Stimulated activated CD8-positive, alpha-beta memory T cell treated with anti-CD3 and anti-CD28 coated beads, Interleukin-15, amount 100 ng/mL, for 48 hours (primary cell): ENCODE results near the gene PLEKHM3.
"Not testable (repeated sequence)": the region's sequence is repeated elsewhere in the genome, so short reads cannot be mapped to it uniquely, and the experiment has no call there.

ENCODE experiments used
- DNase-seq, 2 donors: peaks; one replicate each; pipeline ENCODE4 v3.0.0-alpha.2; 2020; ENCODE audit warnings: low read depth in 2 of 2

PLEKHM3 gene

GRCh38 chr2:208037564-208038487, 12.5 kb upstream of the PLEKHM3 start:
- DNase-seq, result no peak

GRCh38 chr2:208036357-208036756, 11.0 kb upstream of the PLEKHM3 start:
- no peak for DNase-seq

GRCh38 chr2:208034503-208035140, 9.3 kb upstream of the PLEKHM3 start:
- no peak for DNase-seq

GRCh38 chr2:208033701-208034502, 8.6 kb upstream of the PLEKHM3 start:
- peak in 1 of 2 donors; percentile 17 for DNase-seq

- DNase-seq, result no peak
These were observed 6.3 kb upstream of the PLEKHM3 start for GRCh38 chr2:208031608-208032019.

- peak; percentile 30 to 44 for DNase-seq
These were observed 472 bp upstream of the PLEKHM3 start for GRCh38 chr2:208025814-208026184.

- DNase-seq, result no peak
These were observed 1.2 kb downstream of the PLEKHM3 start for GRCh38 chr2:208024091-208024490.

GRCh38 chr2:208020253-208020652, 5.1 kb downstream of the PLEKHM3 start:
- DNase-seq, result no peak

- DNase-seq, result not testable (repeated sequence)
These were observed 7.1 kb downstream of the PLEKHM3 start for GRCh38 chr2:208018124-208018712.

- DNase-seq, result peak in 1 of 2 donors; percentile 26
These were observed 7.6 kb downstream of the PLEKHM3 start for GRCh38 chr2:208017721-208018120.

GRCh38 chr2:208015475-208015874, 9.9 kb downstream of the PLEKHM3 start:
- no peak for DNase-seq

- DNase-seq, result no peak
These were observed 11.8 kb downstream of the PLEKHM3 start for GRCh38 chr2:208013285-208014178.

- no peak for DNase-seq
These were observed 12.9 kb downstream of the PLEKHM3 start for GRCh38 chr2:208012449-208012848.

- DNase-seq, result no peak
These were observed 14.8 kb downstream of the PLEKHM3 start for GRCh38 chr2:208010506-208010905.

- no peak for DNase-seq
These were observed 18.5 kb downstream of the PLEKHM3 start for GRCh38 chr2:208006833-208007232.

GRCh38 chr2:208006337-208006736, 19.0 kb downstream of the PLEKHM3 start:
- DNase-seq, result no peak

- DNase-seq, result no peak
These were observed 23.4 kb downstream of the PLEKHM3 start for GRCh38 chr2:208001924-208002323.

- no peak for DNase-seq
These were observed 24.5 kb downstream of the PLEKHM3 start for GRCh38 chr2:208000701-208001395.

GRCh38 chr2:207996848-207997247, 28.5 kb downstream of the PLEKHM3 start:
- DNase-seq, result no peak

GRCh38 chr2:207995887-207996286, 29.4 kb downstream of the PLEKHM3 start:
- DNase-seq, result no peak
